OCI-LY3 (cell line): ENCODE data around the gene CHST11.

Source experiments
- H2AFZ ChIP-seq: fragments of 200-600, 300-600 bp; shearing (Covaris generic); 2 replicates; pipeline ENCODE4 v1.6.0; 2014; ENCODE audit warnings: antibody characterized with exemption, low read depth, low read length
- H3K27ac ChIP-seq: fragments of 200-600, 300-600 bp; sonication (generic); 2 replicates; pipeline ENCODE4 v1.5.1; 2014; ENCODE audit warnings: mild to moderate bottlenecking, low read length, moderate library complexity, mixed read lengths
- H3K27me3 ChIP-seq: fragments of 200-600, 300-600 bp; sonication (generic); 2 replicates; pipeline ENCODE4 v1.6.1; 2014; ENCODE audit warnings: low read depth, low read length, mixed read lengths
- H3K36me3 ChIP-seq: fragments of 200-600, 300-600 bp; sonication (generic); replicated peaks from 2 replicates; pipeline ENCODE3; 2014; ENCODE audit warnings: low read depth, low read length, mixed read lengths
- H3K4me1 ChIP-seq: fragments of 300-600, 200-600 bp; sonication (generic); 2 replicates; pipeline ENCODE4 v1.6.1; 2014; ENCODE audit warnings: low read length, mixed read lengths
- H3K4me2 ChIP-seq: fragments of 200-600, 300-600 bp; sonication (generic); 2 replicates; pipeline ENCODE4 v1.6.1; 2014; ENCODE audit warnings: low read length, mixed read lengths
- H3K4me3 ChIP-seq: fragments of 300-600, 200-600 bp; sonication (generic); 2 replicates; pipeline ENCODE4 v1.5.1; 2014; ENCODE audit warnings: antibody characterized with exemption, mild to moderate bottlenecking, low read length, moderate library complexity
- H3K79me2 ChIP-seq: fragments of 300-600, 200-600 bp; shearing (Covaris generic); 2 replicates; pipeline ENCODE4 v1.6.1; 2014; ENCODE audit warnings: mild to moderate bottlenecking, low read length, mixed read lengths
- H3K9ac ChIP-seq: fragments of 300-600, 200-600 bp; shearing (Covaris generic); 2 replicates; pipeline ENCODE4 v1.6.0; 2014; ENCODE audit warnings: mild to moderate bottlenecking, low read length, moderate library complexity
- H3K9me3 ChIP-seq: fragments of 200-600, 300-600 bp; shearing (Covaris generic); 2 replicates; pipeline ENCODE4 v1.6.1; 2014; ENCODE audit warnings: low read length, mixed read lengths; ENCODE audit not compliant: insufficient read depth
- H4K20me1 ChIP-seq: fragments of 200-600, 300-600 bp; sonication (generic); 2 replicates; pipeline ENCODE4 v1.6.1; 2016; ENCODE audit warnings: low read length, mixed read lengths; ENCODE audit not compliant: insufficient read depth
- CTCF ChIP-seq: fragments of 200-600, 300-600 bp; sonication (generic); IDR thresholded peaks from 2 replicates; pipeline ENCODE4 v1.5.1; 2014; ENCODE audit warnings: antibody characterized with exemption, low read length, low read depth
- EZH2phosphoT487 ChIP-seq: fragments of 200-600 bp; shearing (Covaris generic); IDR thresholded peaks from 2 replicates; pipeline ENCODE4 v1.6.1; 2018; ENCODE audit warnings: antibody characterized with exemption, mixed run types, low read depth

Gene CHST11

GRCh38 chr12:104439137-104439536, 17.6 kb upstream of the CHST11 start:
- no peak overlapping the region for H3K27ac ChIP-seq
- H3K9me3 ChIP-seq: no peaks in the 10 kb centered on the region
- no peak for TF ChIP-seq CTCF
- TF ChIP-seq EZH2phosphoT487: no peak
- no peaks in the 10 kb centered on the region for H3K79me2 ChIP-seq
- H3K36me3 ChIP-seq: no peaks in the 10 kb centered on the region
- H3K4me2 ChIP-seq: no peak overlapping the region
- no peaks in the 10 kb centered on the region for H4K20me1 ChIP-seq
- H3K4me3 ChIP-seq: no peak overlapping the region
- peaks cover 16% of the 10 kb centered on the region for H3K27me3 ChIP-seq
- H3K4me1 ChIP-seq: no peaks in the 10 kb centered on the region
- no peak overlapping the region for H2AFZ ChIP-seq
- no peak overlapping the region for H3K9ac ChIP-seq

GRCh38 chr12:104443008-104443407, 13.7 kb upstream of the CHST11 start:
- Histone ChIP-seq H3K4me2 (no peak overlapping the region), H3K9me3 (no peaks in the 10 kb centered on the region), H3K4me3 (no peak overlapping the region), H3K9ac (no peak overlapping the region), H3K27me3 (no peaks in the 10 kb centered on the region), H3K36me3 (no peaks in the 10 kb centered on the region), H2AFZ (no peak overlapping the region), H3K27ac (no peak overlapping the region), H3K79me2 (no peaks in the 10 kb centered on the region), H3K4me1 (peaks cover 3% of the 10 kb centered on the region; the same call in 1 of the 2 replicates), H4K20me1 (no peaks in the 10 kb centered on the region)
- no peak for TF ChIP-seq CTCF

- no peak overlapping the region for H2AFZ ChIP-seq
- 0 out of 2 replicates have a peak, but pooled peaks cover 2% of the 10 kb centered on the region for H3K9me3 ChIP-seq
- H3K79me2 ChIP-seq: no peaks in the 10 kb centered on the region
- no peak overlapping the region for H3K4me3 ChIP-seq
- no peak overlapping the region for H3K27ac ChIP-seq
- no peak overlapping the region for H3K4me2 ChIP-seq
- H3K4me1 ChIP-seq: peaks cover 3% of the 10 kb centered on the region; the same call in 1 of the 2 replicates
- H3K9ac ChIP-seq: no peak overlapping the region
- no peak for TF ChIP-seq CTCF
- no peak for TF ChIP-seq EZH2phosphoT487
- H4K20me1 ChIP-seq: no peaks in the 10 kb centered on the region
- no peaks in the 10 kb centered on the region for H3K27me3 ChIP-seq
- no peaks in the 10 kb centered on the region for H3K36me3 ChIP-seq
These were observed 9.9 kb upstream of the CHST11 start for GRCh38 chr12:104446646-104447421.

- Histone ChIP-seq H3K9me3 (0 out of 2 replicates have a peak, but pooled peaks cover 2% of the 10 kb centered on the region), H3K4me2 (no peak overlapping the region), H4K20me1 (no peaks in the 10 kb centered on the region), H3K27ac (no peak overlapping the region), H3K4me1 (peaks cover 3% of the 10 kb centered on the region; the same call in 1 of the 2 replicates), H3K4me3 (no peak overlapping the region), H3K36me3 (no peaks in the 10 kb centered on the region), H3K27me3 (no peaks in the 10 kb centered on the region), H3K79me2 (no peaks in the 10 kb centered on the region), H3K9ac (no peak overlapping the region), H2AFZ (no peak overlapping the region)
- TF ChIP-seq EZH2phosphoT487 (no peak), CTCF (no peak)
These were observed 8.7 kb upstream of the CHST11 start for GRCh38 chr12:104448031-104448430.
